Neural cell (in vitro differentiated cells): ENCODE data around the gene TPR.

ENCODE experiments used
- MXI1 ChIP-seq: fragments of 450-650 bp; conservative IDR thresholded peaks from 2 replicates; pipeline ENCODE4 v1.6.1; 2014; ENCODE audit warnings: antibody characterized with exemption, mild to moderate bottlenecking; ENCODE audit not compliant: poor library complexity, severe bottlenecking
- POLR2AphosphoS5 ChIP-seq: IDR thresholded peaks from 2 replicates; pipeline ENCODE4 v1.6.1; 2012
- SMC3 ChIP-seq: fragments of 450-650 bp; conservative IDR thresholded peaks from 2 replicates; pipeline ENCODE4 v1.6.1; 2014; ENCODE audit warnings: antibody characterized with exemption, mild to moderate bottlenecking, moderate library complexity; ENCODE audit not compliant: poor library complexity
- TF ChIP-seq, protein P1 (sequence below): fragments of 450-650 bp; IDR thresholded peaks from 2 replicates; pipeline ENCODE4 v1.5.1; 2014; ENCODE audit warnings: antibody characterized with exemption, mild to moderate bottlenecking, moderate library complexity; ENCODE audit not compliant: poor library complexity, severe bottlenecking
- TF ChIP-seq, protein P2 (sequence below): IDR thresholded peaks from 2 replicates; pipeline ENCODE4 v1.6.1; 2012; ENCODE audit warnings: borderline replicate concordance

DNA sequence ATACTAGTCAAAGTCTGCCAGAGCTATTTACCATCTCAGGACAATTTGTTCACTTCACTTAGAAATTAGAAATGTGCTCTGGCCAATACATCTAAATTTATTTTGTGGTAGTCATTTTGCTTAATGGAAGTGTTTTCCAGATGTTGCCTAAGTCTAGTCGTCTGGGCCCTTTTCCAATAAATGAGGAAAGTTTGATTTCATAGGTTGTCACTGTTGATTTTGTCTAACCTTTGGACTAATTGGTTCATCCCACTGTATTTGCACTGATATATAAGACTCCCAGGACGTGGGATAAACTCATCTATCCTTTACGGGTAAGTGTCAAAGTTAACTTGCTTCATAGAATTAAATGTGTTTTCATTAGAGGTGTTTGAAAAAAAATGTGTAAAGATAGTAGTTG is 79.1 kb downstream of the TPR start, which contains the start of gene PRG4:
- TF ChIP-seq, protein P1, sequence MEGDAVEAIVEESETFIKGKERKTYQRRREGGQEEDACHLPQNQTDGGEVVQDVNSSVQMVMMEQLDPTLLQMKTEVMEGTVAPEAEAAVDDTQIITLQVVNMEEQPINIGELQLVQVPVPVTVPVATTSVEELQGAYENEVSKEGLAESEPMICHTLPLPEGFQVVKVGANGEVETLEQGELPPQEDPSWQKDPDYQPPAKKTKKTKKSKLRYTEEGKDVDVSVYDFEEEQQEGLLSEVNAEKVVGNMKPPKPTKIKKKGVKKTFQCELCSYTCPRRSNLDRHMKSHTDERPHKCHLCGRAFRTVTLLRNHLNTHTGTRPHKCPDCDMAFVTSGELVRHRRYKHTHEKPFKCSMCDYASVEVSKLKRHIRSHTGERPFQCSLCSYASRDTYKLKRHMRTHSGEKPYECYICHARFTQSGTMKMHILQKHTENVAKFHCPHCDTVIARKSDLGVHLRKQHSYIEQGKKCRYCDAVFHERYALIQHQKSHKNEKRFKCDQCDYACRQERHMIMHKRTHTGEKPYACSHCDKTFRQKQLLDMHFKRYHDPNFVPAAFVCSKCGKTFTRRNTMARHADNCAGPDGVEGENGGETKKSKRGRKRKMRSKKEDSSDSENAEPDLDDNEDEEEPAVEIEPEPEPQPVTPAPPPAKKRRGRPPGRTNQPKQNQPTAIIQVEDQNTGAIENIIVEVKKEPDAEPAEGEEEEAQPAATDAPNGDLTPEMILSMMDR, result no peak
- TF ChIP-seq POLR2AphosphoS5 (no peak), SMC3 (no peak), MXI1 (no peak)
- TF ChIP-seq, protein P2, sequence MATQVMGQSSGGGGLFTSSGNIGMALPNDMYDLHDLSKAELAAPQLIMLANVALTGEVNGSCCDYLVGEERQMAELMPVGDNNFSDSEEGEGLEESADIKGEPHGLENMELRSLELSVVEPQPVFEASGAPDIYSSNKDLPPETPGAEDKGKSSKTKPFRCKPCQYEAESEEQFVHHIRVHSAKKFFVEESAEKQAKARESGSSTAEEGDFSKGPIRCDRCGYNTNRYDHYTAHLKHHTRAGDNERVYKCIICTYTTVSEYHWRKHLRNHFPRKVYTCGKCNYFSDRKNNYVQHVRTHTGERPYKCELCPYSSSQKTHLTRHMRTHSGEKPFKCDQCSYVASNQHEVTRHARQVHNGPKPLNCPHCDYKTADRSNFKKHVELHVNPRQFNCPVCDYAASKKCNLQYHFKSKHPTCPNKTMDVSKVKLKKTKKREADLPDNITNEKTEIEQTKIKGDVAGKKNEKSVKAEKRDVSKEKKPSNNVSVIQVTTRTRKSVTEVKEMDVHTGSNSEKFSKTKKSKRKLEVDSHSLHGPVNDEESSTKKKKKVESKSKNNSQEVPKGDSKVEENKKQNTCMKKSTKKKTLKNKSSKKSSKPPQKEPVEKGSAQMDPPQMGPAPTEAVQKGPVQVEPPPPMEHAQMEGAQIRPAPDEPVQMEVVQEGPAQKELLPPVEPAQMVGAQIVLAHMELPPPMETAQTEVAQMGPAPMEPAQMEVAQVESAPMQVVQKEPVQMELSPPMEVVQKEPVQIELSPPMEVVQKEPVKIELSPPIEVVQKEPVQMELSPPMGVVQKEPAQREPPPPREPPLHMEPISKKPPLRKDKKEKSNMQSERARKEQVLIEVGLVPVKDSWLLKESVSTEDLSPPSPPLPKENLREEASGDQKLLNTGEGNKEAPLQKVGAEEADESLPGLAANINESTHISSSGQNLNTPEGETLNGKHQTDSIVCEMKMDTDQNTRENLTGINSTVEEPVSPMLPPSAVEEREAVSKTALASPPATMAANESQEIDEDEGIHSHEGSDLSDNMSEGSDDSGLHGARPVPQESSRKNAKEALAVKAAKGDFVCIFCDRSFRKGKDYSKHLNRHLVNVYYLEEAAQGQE, result no peak
